Panc1 (cell line): ENCODE data around the gene ARMC8. TPM values are rescaled to one million over a fixed set of nuclear protein-coding genes. Genes with fewer than 3 reads are reported as not detected.

ENCODE experiments used
- ATAC-seq: fragments of 200-7000 bp; cut with Tn5 transposase; 2 replicates; pipeline ENCODE4 v1.9.1; 2020; ENCODE audit warnings: mild to moderate bottlenecking, moderate library complexity
- BruUV-seq: library from RNA; stranded (reverse); fragments of 400-500 nt; replicated peaks from 2 replicates; lab custom pipeline; 2021; lab: Mats Ljungman, UMichigan
- CTCF ChIA-PET: fragments of 300-600 bp; sonication (Branson Sonifier 250); formaldehyde crosslinking; loops from one replicate; lab custom pipeline; 2022; ENCODE audit warnings: antibody characterized with exemption; lab: Charles Lee
- POLR2A ChIA-PET: fragments of 300-600 bp; sonication (Branson Sonifier 250); formaldehyde crosslinking; loops from one replicate; lab custom pipeline; 2022; ENCODE audit warnings: antibody characterized with exemption; lab: Charles Lee
- DNase-seq: peaks from one replicate; pipeline ENCODE4 v3.0.0-alpha.2; 2010; ENCODE audit warnings: low read depth, low spot score
- H3K27ac ChIP-seq: 2 replicates; pipeline ENCODE4 v1.5.1; 2011; ENCODE audit warnings: mild to moderate bottlenecking, low read length, inconsistent platforms
- H3K27me3 ChIP-seq: fragments of 200-500 bp; sonication (Bioruptor generic); 2 replicates; pipeline ENCODE4 v1.6.0; 2014; ENCODE audit warnings: low read length, inconsistent platforms; ENCODE audit not compliant: control insufficient read depth, insufficient read depth
- H3K36me3 ChIP-seq: fragments of 200-500 bp; sonication (Bioruptor generic); 2 replicates; pipeline ENCODE4 v1.5.1; 2014; ENCODE audit warnings: inconsistent platforms, mild to moderate bottlenecking, low read length, moderate library complexity; ENCODE audit not compliant: control insufficient read depth, insufficient read depth
- H3K4me1 ChIP-seq: 2 replicates; pipeline ENCODE4 v1.5.1; 2011; ENCODE audit warnings: inconsistent platforms, mild to moderate bottlenecking, low read length, moderate library complexity; ENCODE audit not compliant: control insufficient read depth, insufficient read depth
- H3K4me3 ChIP-seq, 2 experiments: 2 replicates each; pipeline ENCODE4 v1.5.1; 2011 to 2012; ENCODE audit warnings: low read depth in 2 of 2, low read length in 2 of 2, mild to moderate bottlenecking in 2 of 2, inconsistent platforms in 1 of 2, moderate library complexity in 1 of 2
- H3K9me3 ChIP-seq: fragments of 200-500 bp; sonication (Bioruptor generic); 2 replicates; pipeline ENCODE4 v1.5.1; 2014; ENCODE audit warnings: low read depth, mild to moderate bottlenecking, inconsistent platforms, low read length, moderate library complexity; ENCODE audit not compliant: control insufficient read depth, insufficient read depth
- POLR2AphosphoS5 ChIP-seq: IDR thresholded peaks from 2 replicates; pipeline ENCODE4 v1.6.1; 2012; ENCODE audit warnings: mild to moderate bottlenecking, low read depth, low read length, moderate library complexity
- SIN3A ChIP-seq: IDR thresholded peaks from 2 replicates; pipeline ENCODE4 v1.6.1; 2012; ENCODE audit warnings: low read depth, mild to moderate bottlenecking, low read length, moderate library complexity, borderline replicate concordance; ENCODE audit not compliant: insufficient read depth
- TCF7L2 ChIP-seq: IDR thresholded peaks from 2 replicates; pipeline ENCODE4 v1.6.1; 2011; ENCODE audit warnings: mild to moderate bottlenecking, low read depth, low read length, inconsistent platforms
- in situ Hi-C: cut with HindIII; loops from 2 replicates; pipeline ENCODE4 v1.10.0; 2016; ENCODE audit warnings: low sequenced_read_pairs, low pct_unique_long_range_greater_than_20kb
- intact Hi-C: fragments of 100-400 bp; cut with micrococcal nuclease; formaldehyde crosslinking; loops from one replicate; pipeline ENCODE4 v1.10.0; 2022; ENCODE audit not compliant: unreplicated experiment
- total RNA-seq: library from RNA; stranded (reverse); gene quantifications from one replicate; pipeline ENCODE4 v1.2.1, GENCODE V29; 2021; ENCODE audit not compliant: unreplicated experiment
- TF ChIP-seq, protein P1 (sequence below), 2 experiments: IDR thresholded peaks; 2 replicates each; pipeline ENCODE4 v1.6.1; 2011 to 2012; ENCODE audit warnings: low read depth in 2 of 2, control low read depth in 1 of 2, low read length in 1 of 2, mild to moderate bottlenecking in 1 of 2, moderate library complexity in 1 of 2; ENCODE audit not compliant: insufficient read depth in 1 of 2
- TF ChIP-seq, protein P2 (sequence below): fragments of 450-650 bp; IDR thresholded peaks from 2 replicates; pipeline ENCODE4 v1.5.1; 2017; ENCODE audit warnings: mild to moderate bottlenecking

Gene ARMC8
- total RNA-seq, 1 experiment from 2014 or later = 56.0 TPM

DNA sequence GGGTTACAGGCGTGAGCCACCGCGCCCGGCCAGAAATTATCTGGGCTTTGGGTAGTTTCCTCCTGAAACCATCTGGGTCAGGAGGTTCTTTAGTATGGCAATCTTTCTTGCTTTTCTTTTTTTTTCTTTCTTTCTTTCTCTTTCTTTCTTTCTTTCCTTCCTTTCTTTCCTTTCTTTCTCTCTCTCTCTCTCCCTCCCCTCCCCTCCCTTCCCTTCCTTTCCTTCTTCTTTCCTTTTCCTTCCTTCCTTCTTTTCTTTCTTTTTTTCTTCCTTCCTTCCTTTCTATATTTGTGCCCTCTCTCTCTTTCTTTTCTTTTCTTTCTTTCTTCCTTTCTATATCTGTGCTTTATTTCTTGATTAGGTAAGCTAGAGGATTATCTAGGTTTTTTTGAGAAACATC is 29.4 kb upstream of the ARMC8 start:
- ChIA-PET CTCF (interaction anchor here (0.8 kb wide), 1 partner anchor 30 kb away, joined by 7 read pairs; no protein-coding TSS in a partner anchor), POLR2A (no interaction called here)
- H3K27me3 ChIP-seq = no peaks in the 10 kb centered on the region
- DNase-seq (no peak), ATAC-seq (no peak)
- TF ChIP-seq SIN3A (no peak), TCF7L2 (no peak), POLR2AphosphoS5 (no peak)
- TF ChIP-seq, protein P1, sequence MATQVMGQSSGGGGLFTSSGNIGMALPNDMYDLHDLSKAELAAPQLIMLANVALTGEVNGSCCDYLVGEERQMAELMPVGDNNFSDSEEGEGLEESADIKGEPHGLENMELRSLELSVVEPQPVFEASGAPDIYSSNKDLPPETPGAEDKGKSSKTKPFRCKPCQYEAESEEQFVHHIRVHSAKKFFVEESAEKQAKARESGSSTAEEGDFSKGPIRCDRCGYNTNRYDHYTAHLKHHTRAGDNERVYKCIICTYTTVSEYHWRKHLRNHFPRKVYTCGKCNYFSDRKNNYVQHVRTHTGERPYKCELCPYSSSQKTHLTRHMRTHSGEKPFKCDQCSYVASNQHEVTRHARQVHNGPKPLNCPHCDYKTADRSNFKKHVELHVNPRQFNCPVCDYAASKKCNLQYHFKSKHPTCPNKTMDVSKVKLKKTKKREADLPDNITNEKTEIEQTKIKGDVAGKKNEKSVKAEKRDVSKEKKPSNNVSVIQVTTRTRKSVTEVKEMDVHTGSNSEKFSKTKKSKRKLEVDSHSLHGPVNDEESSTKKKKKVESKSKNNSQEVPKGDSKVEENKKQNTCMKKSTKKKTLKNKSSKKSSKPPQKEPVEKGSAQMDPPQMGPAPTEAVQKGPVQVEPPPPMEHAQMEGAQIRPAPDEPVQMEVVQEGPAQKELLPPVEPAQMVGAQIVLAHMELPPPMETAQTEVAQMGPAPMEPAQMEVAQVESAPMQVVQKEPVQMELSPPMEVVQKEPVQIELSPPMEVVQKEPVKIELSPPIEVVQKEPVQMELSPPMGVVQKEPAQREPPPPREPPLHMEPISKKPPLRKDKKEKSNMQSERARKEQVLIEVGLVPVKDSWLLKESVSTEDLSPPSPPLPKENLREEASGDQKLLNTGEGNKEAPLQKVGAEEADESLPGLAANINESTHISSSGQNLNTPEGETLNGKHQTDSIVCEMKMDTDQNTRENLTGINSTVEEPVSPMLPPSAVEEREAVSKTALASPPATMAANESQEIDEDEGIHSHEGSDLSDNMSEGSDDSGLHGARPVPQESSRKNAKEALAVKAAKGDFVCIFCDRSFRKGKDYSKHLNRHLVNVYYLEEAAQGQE (IDR thresholded peaks at IDR 0.05; ENCODE audit: insufficient read depth in 1 of 2, low read depth in 2 of 2, low read length in 1 of 2) = no peak
- TF ChIP-seq, protein P2, sequence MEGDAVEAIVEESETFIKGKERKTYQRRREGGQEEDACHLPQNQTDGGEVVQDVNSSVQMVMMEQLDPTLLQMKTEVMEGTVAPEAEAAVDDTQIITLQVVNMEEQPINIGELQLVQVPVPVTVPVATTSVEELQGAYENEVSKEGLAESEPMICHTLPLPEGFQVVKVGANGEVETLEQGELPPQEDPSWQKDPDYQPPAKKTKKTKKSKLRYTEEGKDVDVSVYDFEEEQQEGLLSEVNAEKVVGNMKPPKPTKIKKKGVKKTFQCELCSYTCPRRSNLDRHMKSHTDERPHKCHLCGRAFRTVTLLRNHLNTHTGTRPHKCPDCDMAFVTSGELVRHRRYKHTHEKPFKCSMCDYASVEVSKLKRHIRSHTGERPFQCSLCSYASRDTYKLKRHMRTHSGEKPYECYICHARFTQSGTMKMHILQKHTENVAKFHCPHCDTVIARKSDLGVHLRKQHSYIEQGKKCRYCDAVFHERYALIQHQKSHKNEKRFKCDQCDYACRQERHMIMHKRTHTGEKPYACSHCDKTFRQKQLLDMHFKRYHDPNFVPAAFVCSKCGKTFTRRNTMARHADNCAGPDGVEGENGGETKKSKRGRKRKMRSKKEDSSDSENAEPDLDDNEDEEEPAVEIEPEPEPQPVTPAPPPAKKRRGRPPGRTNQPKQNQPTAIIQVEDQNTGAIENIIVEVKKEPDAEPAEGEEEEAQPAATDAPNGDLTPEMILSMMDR = no peak
- no peaks in the 10 kb centered on the region for H3K4me1 ChIP-seq
- no peak overlapping the region for H3K27ac ChIP-seq
- BruUV-seq = no TSS peak
- no peak overlapping the region for H3K4me3 ChIP-seq
- intact Hi-C loops (no loop called here), in situ Hi-C loops (no loop called here)
- peaks cover 4% of the 10 kb centered on the region; the same call in 1 of the 2 replicates for H3K36me3 ChIP-seq
- H3K9me3 ChIP-seq = no peaks in the 10 kb centered on the region

GRCh38 chr3:138165061-138165460 is 22.0 kb upstream of the ARMC8 start:
- in situ Hi-C loops = no loop called here
- Histone ChIP-seq H3K9me3 (no peaks in the 10 kb centered on the region), H3K27me3 (no peaks in the 10 kb centered on the region), H3K36me3 (peaks cover 27% of the 10 kb centered on the region), H3K4me3 (no peak overlapping the region), H3K27ac (no peak overlapping the region), H3K4me1 (no peaks in the 10 kb centered on the region)
- ATAC-seq (no peak), DNase-seq (no peak)
- BruUV-seq = no TSS peak
- intact Hi-C loops = no loop called here
- TF ChIP-seq, protein P1 (IDR thresholded peaks at IDR 0.05; ENCODE audit: insufficient read depth in 1 of 2, low read depth in 2 of 2, low read length in 1 of 2) = no peak
- TF ChIP-seq SIN3A (no peak), POLR2AphosphoS5 (no peak), TCF7L2 (no peak)
- TF ChIP-seq, protein P2 = no peak
- POLR2A ChIA-PET = no interaction called here
- CTCF ChIA-PET = no interaction called here
